NCI-H2227 (cell line): ENCODE results near the gene SHISAL2A.
A peak's percentile ranks its signal among the peaks of the same experiment; 100 is the strongest.
"Not testable (repeated sequence)": the region's sequence is repeated elsewhere in the genome, so short reads cannot be mapped to it uniquely, and the experiment has no call there.

ENCODE experiments used
- DNase-seq: peaks from one replicate; lab custom pipeline; 2025; ENCODE audit not compliant: unreplicated experiment; lab: John Stamatoyannopoulos, UW

The SHISAL2A gene

DNA sequence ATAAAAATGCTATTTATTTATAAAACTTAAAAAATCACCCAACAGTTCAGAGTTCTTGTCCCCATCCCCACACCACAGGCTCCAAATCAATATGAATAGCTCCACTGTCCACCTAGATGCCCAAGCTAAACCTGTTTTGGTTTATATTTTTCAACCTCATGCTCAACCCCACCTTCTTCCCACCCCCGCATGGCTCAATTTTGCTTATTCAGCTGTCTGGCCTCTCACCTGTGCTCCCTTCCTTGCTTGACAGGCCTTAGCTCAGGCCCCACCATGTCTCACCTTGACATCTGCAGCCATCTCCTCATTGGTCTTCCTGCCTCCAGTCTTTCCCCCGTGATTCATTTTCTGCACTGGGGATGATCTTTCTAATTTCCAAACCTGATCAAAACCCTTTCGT, 47.4 kb downstream of the SHISAL2A start:
- no peak for DNase-seq

- no peak for DNase-seq
Observed at GRCh38 chr1:52681136-52681535, 48.2 kb downstream of the SHISAL2A start.

GRCh38 chr1:52683367-52683940, 50.5 kb downstream of the SHISAL2A start:
- DNase-seq, result no peak

DNA sequence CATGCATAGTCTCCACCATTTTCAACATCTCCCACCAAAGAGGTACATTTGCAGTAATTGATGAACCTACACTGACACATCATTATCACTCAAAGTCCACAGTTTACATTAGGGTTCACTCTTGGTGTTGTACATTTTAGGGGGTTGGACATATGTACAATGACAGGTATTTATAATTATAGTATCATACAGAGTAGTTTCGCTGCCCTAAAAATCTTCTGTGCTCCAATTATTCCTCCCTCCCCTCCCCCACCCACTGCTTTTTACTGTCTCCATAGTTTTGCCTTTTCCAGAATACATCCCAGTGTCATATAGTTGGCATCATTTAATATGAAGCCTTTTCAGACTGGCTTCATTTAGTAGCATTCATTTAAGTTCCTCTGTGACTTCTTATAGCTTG, 51.6 kb downstream of the SHISAL2A start:
- no peak for DNase-seq

DNA sequence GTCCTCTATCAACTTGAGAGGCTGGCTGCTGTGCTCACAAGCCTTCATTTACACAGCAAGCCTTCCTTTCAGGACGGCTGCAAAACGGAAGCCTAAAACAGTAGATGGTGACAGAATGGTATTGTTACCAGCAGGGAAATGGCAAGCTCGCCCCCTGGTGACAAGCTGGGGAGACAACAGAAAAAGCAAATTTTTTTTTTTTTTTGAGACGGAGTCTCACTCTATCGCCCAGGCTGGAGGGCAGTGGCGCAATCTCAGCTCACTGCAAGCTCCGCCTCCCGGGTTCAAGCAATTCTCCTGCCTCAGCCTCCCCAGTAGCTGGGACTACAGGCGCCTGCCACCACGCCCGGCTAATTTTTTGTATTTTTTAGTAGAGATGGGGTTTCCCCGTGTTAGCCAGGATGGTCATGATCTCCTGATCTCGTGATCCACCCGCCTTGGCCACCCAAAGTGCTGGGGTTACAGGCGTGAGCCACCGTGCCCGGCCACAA, 53.3 kb downstream of the SHISAL2A start:
- peak; percentile 89 for DNase-seq

DNA sequence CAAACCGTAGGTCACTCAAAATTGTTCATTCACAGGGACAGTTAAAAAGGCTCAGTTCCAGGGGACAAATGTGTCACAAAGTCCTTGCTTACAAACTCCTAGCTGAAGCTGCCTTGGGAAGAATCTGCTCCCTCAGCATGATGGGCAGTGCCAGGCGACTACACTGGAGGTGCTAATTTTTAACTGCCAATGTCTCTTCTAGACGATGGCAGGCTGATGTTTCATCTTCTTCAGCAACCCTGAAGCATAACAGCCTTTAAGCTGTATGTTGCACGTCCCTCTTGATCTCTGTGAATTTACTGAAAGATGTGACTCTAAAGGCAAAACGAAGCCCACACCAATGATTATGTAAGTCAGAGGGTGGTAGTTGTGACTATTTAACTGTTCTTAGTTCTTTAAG, 53.9 kb downstream of the SHISAL2A start:
- DNase-seq, result no peak

DNA sequence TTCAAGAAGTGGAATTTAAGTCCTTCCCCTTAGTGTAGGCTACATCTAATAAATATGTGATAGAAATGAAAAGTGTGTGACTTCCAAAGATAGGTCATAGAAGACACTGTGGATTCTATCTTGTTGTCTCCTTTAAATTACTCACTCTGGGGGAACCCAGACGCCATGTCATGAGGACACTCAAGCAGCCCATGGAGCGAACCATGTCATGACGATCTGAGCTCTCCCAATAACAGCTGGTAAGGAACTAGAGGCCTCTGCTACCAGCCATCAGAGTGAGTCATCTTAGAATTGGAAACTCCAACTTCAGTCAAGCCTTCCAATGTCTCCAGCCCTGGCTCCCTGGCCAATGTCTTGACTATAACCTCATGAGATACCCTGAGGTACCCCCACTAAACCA, 58.9 kb downstream of the SHISAL2A start:
- no peak for DNase-seq

- no peak for DNase-seq
Observed at GRCh38 chr1:52692697-52693096, 59.7 kb downstream of the SHISAL2A start.

DNA sequence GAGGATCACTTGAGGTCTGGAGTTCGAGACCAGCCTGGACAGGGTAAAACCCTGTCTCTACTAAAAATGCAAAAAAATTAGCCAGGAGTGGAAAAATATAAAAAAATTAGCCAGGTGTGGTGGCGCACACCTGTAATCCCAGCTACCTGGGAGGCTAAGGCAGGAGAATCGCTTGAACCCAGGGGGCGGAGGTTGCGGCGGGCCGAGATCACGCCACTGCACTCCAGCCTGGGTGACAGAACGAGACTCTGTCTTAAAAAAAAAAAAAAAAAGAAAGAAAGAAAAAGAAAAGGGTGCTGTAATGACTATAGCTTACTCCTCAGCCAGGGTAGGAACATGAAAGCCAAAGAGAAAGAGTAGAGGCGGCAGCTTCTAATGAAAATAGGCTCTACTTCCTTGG, 60.4 kb downstream of the SHISAL2A start:
- not testable (repeated sequence) for DNase-seq

DNA sequence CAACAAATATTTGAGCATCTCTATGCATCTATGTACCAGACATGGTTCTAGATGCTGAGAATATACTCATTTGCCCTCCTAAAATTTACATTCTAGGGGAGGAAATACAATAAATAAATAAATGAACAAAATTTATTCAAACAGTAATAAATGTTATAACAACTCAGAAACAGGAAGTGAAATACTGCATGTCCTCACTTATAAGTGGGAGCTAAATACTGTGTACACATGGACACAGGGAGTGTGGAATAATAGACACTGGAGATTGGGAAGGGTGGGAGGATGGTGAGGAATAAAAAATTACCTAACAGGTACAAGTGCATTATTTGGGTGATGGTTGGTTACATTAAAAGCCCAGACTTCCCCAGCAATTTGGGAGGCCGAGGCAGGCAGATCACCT, 60.9 kb downstream of the SHISAL2A start:
- no peak for DNase-seq

DNA sequence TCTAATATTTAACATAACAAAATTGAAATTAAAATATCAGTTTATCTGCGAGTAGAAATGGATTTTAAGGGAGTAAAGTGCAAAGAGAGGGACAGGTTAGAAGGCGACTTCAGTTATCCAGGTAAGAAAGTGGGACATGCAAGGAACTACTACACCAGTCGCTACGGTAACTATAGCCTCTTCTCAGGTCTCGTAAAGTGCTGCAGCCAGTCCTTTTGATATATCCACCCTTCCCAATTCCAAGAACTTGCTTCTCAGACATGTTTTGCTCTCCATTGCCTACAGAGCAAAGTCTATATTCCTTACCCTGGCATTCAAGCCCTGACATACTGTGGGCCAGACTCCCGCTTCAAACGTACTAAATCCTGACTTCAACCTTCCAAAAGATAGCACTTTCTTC, 62.7 kb downstream of the SHISAL2A start:
- DNase-seq, result no peak

DNA sequence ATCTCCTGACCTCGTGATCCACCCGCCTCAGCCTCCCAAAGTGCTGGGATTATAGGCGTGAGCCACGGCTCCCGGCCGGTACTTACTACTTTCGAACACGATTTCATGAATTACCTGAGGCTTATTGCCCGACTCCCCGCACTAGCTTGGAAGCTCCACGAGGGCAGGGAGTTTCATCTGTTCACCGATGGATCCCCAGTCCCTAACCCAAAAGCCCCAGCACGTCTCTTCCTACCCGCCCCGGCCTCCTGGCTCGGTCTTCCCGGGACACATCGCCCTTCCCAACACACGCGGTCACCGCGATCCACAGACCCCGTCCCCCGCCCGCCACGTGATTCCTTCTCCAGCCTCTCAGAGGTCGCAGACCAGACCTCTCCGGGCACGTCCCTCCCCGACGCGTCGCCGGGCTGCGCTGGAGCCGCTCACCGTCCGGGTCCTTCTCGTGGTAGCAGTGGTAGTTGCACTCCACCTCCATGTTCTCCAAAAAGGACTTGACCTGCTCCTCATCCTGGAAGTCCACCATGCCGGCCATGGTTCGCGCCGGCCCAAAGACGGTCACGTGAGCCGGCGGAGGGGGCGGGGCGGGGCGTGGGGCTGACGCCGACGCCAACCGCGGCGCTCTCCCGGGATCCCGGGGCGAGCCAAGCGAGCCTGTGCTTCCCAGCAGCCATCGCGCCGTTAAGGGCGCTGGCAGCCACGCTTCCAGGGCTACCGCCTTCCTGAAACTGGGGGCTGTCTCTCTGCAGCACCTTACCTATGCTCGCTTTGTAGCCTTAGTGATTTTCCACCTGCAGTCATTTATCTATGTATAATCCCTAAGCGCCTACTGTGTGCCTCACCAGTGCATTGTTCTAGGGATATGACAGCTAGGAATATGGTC, 65.1 kb downstream of the SHISAL2A start, which contains the start of gene COA7:
Gene COA7 (minus strand): TSS at position 553 of the 880 bp plus-strand sequence. CDS start 21 bp downstream, at position 532.
- DNase-seq, result peak; percentile 94

- DNase-seq, result peak; percentile 94
Observed at GRCh38 chr1:52702886-52703787, 70.2 kb downstream of the SHISAL2A start.

DNA sequence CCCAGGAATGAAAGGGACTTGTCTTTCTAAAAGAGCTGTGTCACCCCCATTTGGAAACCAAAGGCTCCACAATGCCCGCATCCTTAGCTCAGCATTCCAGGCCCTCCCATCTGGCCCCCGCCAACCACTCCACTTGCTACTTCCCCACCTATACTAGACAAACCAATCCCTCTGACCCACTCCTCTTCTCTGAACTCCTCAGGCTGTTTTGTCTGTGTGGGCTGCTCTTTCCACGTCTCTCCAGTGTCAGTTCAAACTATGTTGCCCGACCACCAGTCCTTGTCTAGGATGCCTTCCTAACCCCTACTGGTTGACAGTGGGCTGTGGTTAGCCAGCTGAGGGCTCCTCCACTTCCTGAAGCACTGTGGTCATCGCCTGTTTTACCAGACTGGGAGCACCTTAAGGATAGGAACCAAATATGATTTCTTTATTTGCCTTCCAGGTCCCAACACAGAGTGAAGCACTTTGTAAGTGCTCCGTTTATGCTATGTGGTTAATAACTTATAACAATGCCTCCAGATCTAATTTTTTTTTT, 73.2 kb downstream of the SHISAL2A start:
- no peak for DNase-seq
